Prostate gland (tissue), 2 donors: ENCODE results near the gene TBX5.

Source experiments
- POLR2AphosphoS5 ChIP-seq: sonication (generic); formaldehyde crosslinking; IDR thresholded peaks from one replicate; pipeline ENCODE4 v1.6.1; 2017; ENCODE audit warnings: antibody characterized with exemption
- TF ChIP-seq, protein P1 (sequence below), 4 experiments: fragments of 200-600 bp in 2 of 4; fragments of 450-650 bp in 2 of 4; sonication (generic) in 2 of 4; IDR thresholded peaks; 1 replicate in 3 of 4; 2 replicates in 1 of 4; pipeline ENCODE4 v1.5.1; 2016 to 2019; ENCODE audit warnings: antibody characterized with exemption in 4 of 4, mild to moderate bottlenecking in 2 of 4, moderate library complexity in 2 of 4

DNA sequence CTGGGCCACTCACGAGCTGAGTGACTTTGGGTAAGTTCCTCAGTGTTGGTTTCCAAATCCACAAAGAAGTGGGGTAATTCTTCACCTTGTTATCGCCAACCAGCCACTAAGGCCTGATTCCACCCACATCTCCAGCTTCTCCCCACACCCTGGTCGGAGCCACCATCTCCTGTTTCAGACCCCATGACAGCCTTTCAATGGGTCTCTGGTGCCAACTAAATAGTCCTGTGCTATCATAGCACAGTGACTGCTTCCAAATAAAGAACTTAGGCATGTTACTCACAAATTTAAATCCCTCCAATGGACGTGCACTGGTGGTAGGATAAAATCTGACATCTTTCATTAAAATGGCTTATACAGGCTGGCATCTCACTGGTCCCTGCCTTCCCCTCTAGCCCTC, 44.0 kb downstream of the TBX5 start:
- TF ChIP-seq, protein P1, sequence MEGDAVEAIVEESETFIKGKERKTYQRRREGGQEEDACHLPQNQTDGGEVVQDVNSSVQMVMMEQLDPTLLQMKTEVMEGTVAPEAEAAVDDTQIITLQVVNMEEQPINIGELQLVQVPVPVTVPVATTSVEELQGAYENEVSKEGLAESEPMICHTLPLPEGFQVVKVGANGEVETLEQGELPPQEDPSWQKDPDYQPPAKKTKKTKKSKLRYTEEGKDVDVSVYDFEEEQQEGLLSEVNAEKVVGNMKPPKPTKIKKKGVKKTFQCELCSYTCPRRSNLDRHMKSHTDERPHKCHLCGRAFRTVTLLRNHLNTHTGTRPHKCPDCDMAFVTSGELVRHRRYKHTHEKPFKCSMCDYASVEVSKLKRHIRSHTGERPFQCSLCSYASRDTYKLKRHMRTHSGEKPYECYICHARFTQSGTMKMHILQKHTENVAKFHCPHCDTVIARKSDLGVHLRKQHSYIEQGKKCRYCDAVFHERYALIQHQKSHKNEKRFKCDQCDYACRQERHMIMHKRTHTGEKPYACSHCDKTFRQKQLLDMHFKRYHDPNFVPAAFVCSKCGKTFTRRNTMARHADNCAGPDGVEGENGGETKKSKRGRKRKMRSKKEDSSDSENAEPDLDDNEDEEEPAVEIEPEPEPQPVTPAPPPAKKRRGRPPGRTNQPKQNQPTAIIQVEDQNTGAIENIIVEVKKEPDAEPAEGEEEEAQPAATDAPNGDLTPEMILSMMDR (IDR thresholded peaks at IDR 0.05): no peak
- no peak for TF ChIP-seq POLR2AphosphoS5
